BLaER1 treated with 17β-estradiol and CSF1 and Interleukin-3, amounts not matched to agents 10 nM and 100 nM (cell line): Measurements from ENCODE around the gene CST11.

ENCODE experiments used
- H3K27ac ChIP-seq, 11 experiments: shearing (Covaris generic); formaldehyde crosslinking; 2 replicates each; pipeline ENCODE4 v1.8.1; 2022
- H3K27me3 ChIP-seq, 11 experiments: shearing (Covaris generic); formaldehyde crosslinking; 2 replicates each; pipeline ENCODE4 v1.8.1; 2022
- H3K36me3 ChIP-seq, 11 experiments: shearing (Covaris generic); formaldehyde crosslinking; 2 replicates each; pipeline ENCODE4 v1.8.1; 2022
- H3K4me1 ChIP-seq, 10 experiments: shearing (Covaris generic); formaldehyde crosslinking; 2 replicates each; pipeline ENCODE4 v1.8.1; 2022
- H3K4me2 ChIP-seq, 11 experiments: shearing (Covaris generic); formaldehyde crosslinking; 2 replicates each; pipeline ENCODE4 v1.8.1; 2022
- H3K4me3 ChIP-seq, 10 experiments: shearing (Covaris generic); formaldehyde crosslinking; 2 replicates each; pipeline ENCODE4 v1.8.1; 2022
- H3K9ac ChIP-seq, 11 experiments: shearing (Covaris generic); formaldehyde crosslinking; 2 replicates each; pipeline ENCODE4 v1.8.1; 2022
- H3K9me3 ChIP-seq, 11 experiments: shearing (Covaris generic); formaldehyde crosslinking; replicated peaks in 1 of 11; 2 replicates each; pipeline ENCODE4 v1.8.1; 2022
- H4K20me1 ChIP-seq, 11 experiments: shearing (Covaris generic); formaldehyde crosslinking; 2 replicates each; pipeline ENCODE4 v1.8.1; 2022
- Cebpa-rat ChIP-seq, 11 experiments: shearing (Covaris generic); IDR thresholded peaks; 2 replicates each; pipeline ENCODE4 v1.8.1; 2022

Gene CST11

DNA sequence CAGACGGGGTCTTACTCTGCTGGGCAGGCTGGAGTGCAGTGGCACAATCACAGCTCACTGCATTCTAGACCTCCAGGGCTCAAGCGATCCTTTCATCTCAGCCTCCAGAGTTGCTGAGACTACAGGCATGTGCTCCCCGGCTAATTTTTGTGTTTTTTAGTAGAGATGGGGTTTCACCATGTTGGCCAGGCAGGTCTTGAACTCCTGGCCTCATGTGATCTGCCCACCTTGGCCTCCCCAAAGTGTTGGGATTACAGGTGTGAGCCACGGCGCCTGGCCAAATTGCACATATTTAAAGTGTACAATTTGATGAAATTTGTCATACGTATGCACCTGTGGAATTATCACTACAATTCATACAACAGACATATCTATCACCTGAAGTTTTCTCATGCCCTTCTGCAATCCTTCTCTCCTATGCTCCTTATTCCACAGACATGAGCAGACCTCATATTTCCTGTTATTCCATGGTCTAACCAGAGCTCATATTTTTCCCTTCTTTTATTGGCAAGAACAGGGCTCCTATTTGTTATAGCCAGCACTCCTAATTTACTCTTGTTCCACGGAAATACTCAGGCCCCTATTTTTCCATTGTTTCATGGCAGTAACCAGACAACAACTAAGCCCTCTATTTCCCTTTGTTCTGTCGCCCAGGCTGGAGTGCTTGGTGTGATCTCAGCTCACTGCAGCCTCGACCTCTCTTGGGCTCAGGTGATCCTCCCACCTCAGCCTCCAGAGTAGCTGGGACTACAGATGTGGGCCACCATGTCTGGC lies 15.4 kb downstream of the CST11 start:
- Histone ChIP-seq H4K20me1 (no peaks in the 10 kb centered on the region), H3K9ac (no peak overlapping the region), H3K27me3 (no peaks in the 10 kb centered on the region), H3K9me3 (no peaks in the 10 kb centered on the region), H3K4me1 (peaks cover 0 to 11% (median 2%) of the 10 kb centered on the region in 10 experiments; a peak in 7 of 20 replicates), H3K4me3 (no peak overlapping the region), H3K36me3 (no peaks in the 10 kb centered on the region), H3K27ac (0 out of 22 replicates have a peak overlapping the region, but pooled peaks of 2 of the 11 experiments have one; percentile 13 to 17), H3K4me2 (no peak overlapping the region)
- TF ChIP-seq Cebpa-rat (IDR thresholded peaks at IDR 0.05) = no peak

DNA sequence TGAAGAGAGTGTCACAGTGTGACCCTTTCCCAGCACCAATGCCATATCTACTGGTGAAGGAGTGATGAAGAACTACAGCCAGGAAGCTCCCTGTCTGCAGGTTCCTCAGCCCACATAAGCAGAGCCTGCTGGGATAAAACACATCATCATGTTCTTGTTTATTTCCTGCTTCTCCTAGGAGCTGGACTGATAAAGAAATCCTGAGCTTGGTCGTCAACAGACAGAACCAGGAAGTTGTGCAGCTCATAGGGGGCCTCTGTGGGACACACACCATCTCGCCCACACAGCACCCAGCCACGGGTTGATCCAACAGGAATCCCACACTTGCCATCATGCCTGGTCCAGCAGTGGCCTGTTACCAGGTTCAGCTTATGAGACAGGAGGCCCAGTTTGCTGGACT lies 16.0 kb downstream of the CST11 start:
- no peaks in the 10 kb centered on the region for H3K36me3 ChIP-seq
- peaks cover 0 to 11% (median 2%) of the 10 kb centered on the region in 10 experiments; a peak in 7 of 20 replicates for H3K4me1 ChIP-seq
- H3K27ac ChIP-seq = 0 out of 22 replicates have a peak overlapping the region, but pooled peaks of 2 of the 11 experiments have one; percentile 13 to 17
- H3K9me3 ChIP-seq = no peaks in the 10 kb centered on the region
- no peaks in the 10 kb centered on the region for H4K20me1 ChIP-seq
- no peaks in the 10 kb centered on the region for H3K27me3 ChIP-seq
- H3K4me3 ChIP-seq = no peak overlapping the region
- H3K4me2 ChIP-seq = peak overlapping the region in 1 of 11 experiments; percentile 22; a peak in 3 of 22 replicates
- H3K9ac ChIP-seq = no peak overlapping the region
- no peak for TF ChIP-seq Cebpa-rat (IDR thresholded peaks at IDR 0.05)

DNA sequence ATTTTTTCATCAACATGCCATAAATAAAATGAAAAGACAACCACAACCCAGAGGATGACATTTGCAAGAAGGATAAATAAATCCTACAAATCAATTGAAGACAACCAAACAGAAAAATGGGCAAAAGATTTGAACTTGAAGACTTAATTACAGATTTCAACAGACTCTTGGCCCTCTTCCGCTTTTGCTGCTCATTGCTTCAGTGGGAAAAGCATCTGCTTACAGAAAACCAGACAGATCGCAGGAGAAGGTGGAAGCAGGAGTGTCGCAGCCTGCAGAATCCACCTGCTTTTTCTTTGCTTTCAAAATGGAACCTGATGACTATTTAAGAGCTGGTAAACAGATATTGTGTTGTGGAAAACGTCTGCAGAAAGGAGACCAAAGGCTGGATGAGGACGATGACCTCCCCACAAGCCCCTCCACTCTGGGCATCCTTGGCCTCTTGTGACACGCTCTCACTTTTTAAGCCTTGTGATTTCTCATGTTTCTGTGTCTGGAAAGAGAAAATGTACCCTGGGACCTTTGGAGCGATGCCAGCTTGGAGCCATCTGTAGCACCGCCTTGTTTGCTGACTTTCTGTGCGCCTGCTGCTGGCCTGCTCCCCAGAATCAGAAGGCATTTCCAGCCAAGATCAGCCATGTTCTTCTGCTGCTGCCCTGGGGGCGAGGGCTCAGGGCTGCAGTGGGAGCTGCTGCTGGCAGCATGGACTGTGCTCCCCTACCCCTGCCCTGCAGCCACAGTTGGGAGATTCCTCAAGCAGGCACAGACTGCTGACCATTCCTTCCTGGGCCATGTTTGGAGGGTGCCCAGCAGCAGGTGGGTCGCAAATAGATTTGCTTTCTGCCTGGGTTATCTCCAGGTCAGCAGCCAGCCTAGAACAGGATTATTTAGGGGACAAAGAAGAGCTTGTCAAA lies 16.8 kb downstream of the CST11 start:
- H3K27ac ChIP-seq = no peak overlapping the region
- no peak overlapping the region for H3K9ac ChIP-seq

DNA sequence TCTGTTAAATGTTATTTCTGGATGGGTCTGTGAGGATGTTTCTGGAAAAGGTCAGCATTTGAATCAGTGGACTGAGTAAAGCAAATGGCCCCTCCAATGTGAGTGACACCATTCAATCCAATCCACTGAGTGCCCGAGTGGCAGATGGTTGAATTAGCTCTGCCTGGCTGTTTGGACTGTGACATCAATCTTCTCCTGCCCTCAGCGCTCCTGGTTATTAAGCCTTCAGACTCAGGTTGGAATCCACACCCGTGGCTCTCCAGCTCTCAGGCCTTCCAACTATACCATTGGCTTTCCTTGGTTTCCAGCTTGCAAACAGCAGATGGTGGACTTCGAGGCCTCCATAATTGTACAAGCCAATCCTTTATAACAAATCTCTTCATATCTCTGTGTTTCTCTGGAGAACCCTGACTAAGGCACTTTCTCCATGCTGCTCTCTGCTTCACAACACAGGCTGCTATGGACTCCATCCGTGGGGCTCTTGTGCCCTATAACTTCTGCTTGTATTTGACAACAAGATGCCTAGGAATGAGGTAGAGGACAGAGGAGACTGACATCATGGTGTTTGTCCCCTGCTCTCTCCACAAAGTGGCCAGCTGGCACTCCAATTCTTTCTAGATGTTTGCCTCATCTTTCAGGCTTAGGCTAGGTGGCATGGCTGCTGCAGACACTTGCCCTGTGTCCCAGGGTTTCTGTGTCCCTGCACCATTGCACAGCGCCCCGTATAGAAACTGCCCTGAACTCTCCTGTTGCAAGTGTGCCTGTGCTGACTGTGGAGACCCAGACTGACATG lies 18.0 kb downstream of the CST11 start:
- Histone ChIP-seq H3K9ac (no peak overlapping the region), H3K27ac (no peak overlapping the region), H3K4me1 (peaks cover 0 to 11% (median 2%) of the 10 kb centered on the region in 10 experiments; a peak in 7 of 20 replicates), H3K4me2 (no peak overlapping the region), H3K4me3 (no peak overlapping the region), H3K27me3 (no peaks in the 10 kb centered on the region), H3K9me3 (no peaks in the 10 kb centered on the region), H4K20me1 (no peaks in the 10 kb centered on the region), H3K36me3 (no peaks in the 10 kb centered on the region)
- TF ChIP-seq Cebpa-rat (IDR thresholded peaks at IDR 0.05) = no peak

More for the DNA sequence above, 16.8 kb downstream of the CST11 start:
- Histone ChIP-seq H3K36me3 (no peaks in the 10 kb centered on the region), H3K4me3 (no peak overlapping the region), H3K9me3 (no peaks in the 10 kb centered on the region), H4K20me1 (no peaks in the 10 kb centered on the region), H3K27me3 (no peaks in the 10 kb centered on the region), H3K4me1 (peaks cover 0 to 11% (median 2%) of the 10 kb centered on the region in 10 experiments; a peak in 7 of 20 replicates), H3K4me2 (peak overlapping the region in 1 of 11 experiments; percentile 10; a peak in 1 of 22 replicates)
- TF ChIP-seq Cebpa-rat (IDR thresholded peaks at IDR 0.05) = no peak

DNA sequence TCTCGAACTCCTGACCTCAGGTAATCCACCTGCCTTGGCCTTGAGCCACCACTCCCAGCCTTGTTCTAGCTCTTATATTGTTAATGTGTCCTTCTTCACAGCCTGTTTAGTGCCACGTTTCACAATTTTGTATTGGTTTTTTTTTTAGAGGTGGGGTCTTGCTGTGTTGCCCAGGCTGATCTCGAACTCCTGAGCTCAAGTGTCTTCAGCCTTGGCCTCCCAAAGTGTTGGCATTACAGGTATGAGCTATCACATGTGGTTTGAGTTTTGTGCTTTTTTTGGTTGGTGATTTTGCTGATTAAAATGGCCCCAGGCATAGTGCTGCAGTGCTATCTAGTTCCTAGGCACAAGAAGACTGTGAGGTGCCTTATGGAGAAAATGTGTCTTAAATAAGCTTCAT lies 19.0 kb downstream of the CST11 start:
- H3K4me3 ChIP-seq = no peak overlapping the region
- no peak for TF ChIP-seq Cebpa-rat (IDR thresholded peaks at IDR 0.05)
- no peaks in the 10 kb centered on the region for H4K20me1 ChIP-seq
- no peak overlapping the region for H3K9ac ChIP-seq
- no peaks in the 10 kb centered on the region for H3K27me3 ChIP-seq
- H3K27ac ChIP-seq = no peak overlapping the region
- H3K4me1 ChIP-seq = peaks cover 0 to 11% (median 2%) of the 10 kb centered on the region in 10 experiments; a peak in 7 of 20 replicates
- no peak overlapping the region for H3K4me2 ChIP-seq
- H3K9me3 ChIP-seq = no peaks in the 10 kb centered on the region
- H3K36me3 ChIP-seq = no peaks in the 10 kb centered on the region

DNA sequence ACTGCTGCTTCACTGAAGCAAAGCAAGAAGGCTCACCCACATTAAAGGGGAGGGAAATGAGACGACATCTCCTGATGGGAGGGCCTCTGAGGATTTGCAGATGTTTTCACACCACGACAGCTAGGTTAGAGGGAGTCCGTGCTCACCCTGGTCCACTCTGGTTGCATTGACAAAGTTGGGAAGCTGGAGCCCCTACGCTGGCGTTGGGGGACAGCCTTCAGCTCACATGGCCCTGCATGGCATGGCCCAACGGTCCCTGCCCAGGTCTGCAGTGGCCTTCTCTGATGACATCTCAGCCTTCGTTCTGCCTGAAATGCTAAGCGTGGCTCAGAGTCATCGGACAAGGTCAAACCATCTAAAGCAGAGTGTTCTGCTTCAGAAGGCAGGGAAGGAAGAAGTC lies 27.5 kb downstream of the CST11 start:
- H3K4me2 ChIP-seq = peak overlapping the region in 8 of 11 experiments; percentile 19 to 79 (median 56); a peak in 16 of 22 replicates
- no peaks in the 10 kb centered on the region for H3K9me3 ChIP-seq
- no peak overlapping the region for H3K27ac ChIP-seq
- no peak overlapping the region for H3K4me3 ChIP-seq
- no peaks in the 10 kb centered on the region for H3K27me3 ChIP-seq
- no peaks in the 10 kb centered on the region for H4K20me1 ChIP-seq
- peaks cover 0 to 31% (median 26%) of the 10 kb centered on the region in 10 experiments; a peak in 16 of 20 replicates for H3K4me1 ChIP-seq
- no peaks in the 10 kb centered on the region for H3K36me3 ChIP-seq
- TF ChIP-seq Cebpa-rat (IDR thresholded peaks at IDR 0.05) = no peak
- H3K9ac ChIP-seq = no peak overlapping the region

DNA sequence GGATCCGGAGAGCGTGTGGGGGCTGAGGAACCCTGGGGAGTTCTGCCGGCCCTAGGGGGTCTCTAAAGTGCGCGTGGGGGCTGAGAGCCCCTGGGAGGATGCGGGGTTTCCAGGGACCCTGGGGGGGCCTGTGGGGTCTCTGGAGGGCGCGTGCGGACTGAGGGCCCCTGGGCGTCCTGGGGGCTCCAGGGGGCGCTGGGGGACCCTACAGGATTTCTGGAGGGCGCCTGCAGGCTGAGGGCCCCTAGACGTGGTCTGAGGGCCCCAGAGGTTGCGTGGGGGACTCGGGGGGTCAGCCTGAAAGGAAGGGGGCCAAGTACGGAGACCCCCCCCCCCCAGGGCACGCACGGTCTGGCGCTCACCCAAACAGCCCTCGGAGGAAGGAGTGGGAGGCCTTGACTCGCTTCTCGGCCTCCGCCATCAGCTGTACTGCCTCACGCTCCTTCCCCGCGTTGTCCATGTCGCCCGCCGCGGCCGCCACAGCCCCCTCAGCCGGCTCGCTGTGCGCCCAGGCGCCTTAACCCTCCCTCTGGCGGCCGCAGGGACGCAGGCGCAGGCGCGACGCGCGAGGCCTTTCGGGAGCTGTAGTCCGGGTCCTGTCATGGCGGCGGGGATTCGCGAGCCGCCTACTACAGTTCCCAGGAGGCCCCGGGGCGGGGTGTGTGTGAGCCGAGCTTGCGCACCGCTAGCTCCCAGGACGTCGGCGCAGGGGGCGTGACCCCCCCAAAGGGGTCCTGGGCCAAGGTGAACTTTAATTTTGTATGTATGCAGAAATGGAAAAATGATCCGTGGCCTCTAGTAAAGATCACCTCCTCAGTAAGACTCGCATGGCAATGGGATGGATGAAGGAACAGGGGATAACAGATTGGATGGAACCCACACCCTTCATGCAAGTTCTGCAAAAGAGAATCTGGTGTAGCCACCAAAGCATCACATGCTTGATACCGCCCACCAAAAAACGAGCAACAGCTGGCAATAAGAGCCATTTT lies 31.4 kb downstream of the CST11 start, which contains the start of gene NAPB:
TSS of gene NAPB (minus strand) at position 546 of the 989 bp plus-strand sequence. CDS start at position 460, 86 bp downstream.
- H4K20me1 ChIP-seq = peaks cover under 1 to 36% (median 26%) of the 10 kb centered on the region in 11 experiments; a peak in 16 of 22 replicates

More for the DNA sequence above, 31.4 kb downstream of the CST11 start, which contains the start of gene NAPB:
- H3K27me3 ChIP-seq = no peaks in the 10 kb centered on the region
- H3K4me2 ChIP-seq = peak within 1 kb of the TSS; percentile 82 to 95 (median 88)
- H3K4me1 ChIP-seq = peaks cover 20 to 58% (median 50%) of the 10 kb centered on the region in 10 experiments
- H3K36me3 ChIP-seq = no peaks in the 10 kb centered on the region
- H3K27ac ChIP-seq = peak within 1 kb of the TSS; percentile 86 to 94 (median 91)
- peak within 1 kb of the TSS; percentile 93 to 99 (median 98) for H3K4me3 ChIP-seq
- no peaks in the 10 kb centered on the region for H3K9me3 ChIP-seq
- no peak for TF ChIP-seq Cebpa-rat (IDR thresholded peaks at IDR 0.05)
- H3K9ac ChIP-seq = peak within 1 kb of the TSS; percentile 91 to 99 (median 95)
